ENCODE results near the gene ASH1L. TPM values are rescaled to one million over a fixed set of nuclear protein-coding genes. Genes with fewer than 3 reads are reported as not detected.

Gene ASH1L, protein sequence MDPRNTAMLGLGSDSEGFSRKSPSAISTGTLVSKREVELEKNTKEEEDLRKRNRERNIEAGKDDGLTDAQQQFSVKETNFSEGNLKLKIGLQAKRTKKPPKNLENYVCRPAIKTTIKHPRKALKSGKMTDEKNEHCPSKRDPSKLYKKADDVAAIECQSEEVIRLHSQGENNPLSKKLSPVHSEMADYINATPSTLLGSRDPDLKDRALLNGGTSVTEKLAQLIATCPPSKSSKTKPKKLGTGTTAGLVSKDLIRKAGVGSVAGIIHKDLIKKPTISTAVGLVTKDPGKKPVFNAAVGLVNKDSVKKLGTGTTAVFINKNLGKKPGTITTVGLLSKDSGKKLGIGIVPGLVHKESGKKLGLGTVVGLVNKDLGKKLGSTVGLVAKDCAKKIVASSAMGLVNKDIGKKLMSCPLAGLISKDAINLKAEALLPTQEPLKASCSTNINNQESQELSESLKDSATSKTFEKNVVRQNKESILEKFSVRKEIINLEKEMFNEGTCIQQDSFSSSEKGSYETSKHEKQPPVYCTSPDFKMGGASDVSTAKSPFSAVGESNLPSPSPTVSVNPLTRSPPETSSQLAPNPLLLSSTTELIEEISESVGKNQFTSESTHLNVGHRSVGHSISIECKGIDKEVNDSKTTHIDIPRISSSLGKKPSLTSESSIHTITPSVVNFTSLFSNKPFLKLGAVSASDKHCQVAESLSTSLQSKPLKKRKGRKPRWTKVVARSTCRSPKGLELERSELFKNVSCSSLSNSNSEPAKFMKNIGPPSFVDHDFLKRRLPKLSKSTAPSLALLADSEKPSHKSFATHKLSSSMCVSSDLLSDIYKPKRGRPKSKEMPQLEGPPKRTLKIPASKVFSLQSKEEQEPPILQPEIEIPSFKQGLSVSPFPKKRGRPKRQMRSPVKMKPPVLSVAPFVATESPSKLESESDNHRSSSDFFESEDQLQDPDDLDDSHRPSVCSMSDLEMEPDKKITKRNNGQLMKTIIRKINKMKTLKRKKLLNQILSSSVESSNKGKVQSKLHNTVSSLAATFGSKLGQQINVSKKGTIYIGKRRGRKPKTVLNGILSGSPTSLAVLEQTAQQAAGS (N-terminal part only)
- 8.3 and 11.8 TPM in 2 replicates for total RNA-seq

GRCh38 chr1:155562581-155563376, at the start of gene ASH1L:
Gene ASH1L, minus strand, starts transcription at chr1:155562803. Its CDS starts 41,284 bp downstream, at chr1:155521519.

GRCh38 chr1:155609515-155610256, 47.1 kb upstream of the ASH1L start, which contains the start of gene MSTO1:
Gene MSTO1, plus strand, starts transcription at chr1:155610218. Its CDS starts 31 bp downstream, at chr1:155610249.

DNA sequence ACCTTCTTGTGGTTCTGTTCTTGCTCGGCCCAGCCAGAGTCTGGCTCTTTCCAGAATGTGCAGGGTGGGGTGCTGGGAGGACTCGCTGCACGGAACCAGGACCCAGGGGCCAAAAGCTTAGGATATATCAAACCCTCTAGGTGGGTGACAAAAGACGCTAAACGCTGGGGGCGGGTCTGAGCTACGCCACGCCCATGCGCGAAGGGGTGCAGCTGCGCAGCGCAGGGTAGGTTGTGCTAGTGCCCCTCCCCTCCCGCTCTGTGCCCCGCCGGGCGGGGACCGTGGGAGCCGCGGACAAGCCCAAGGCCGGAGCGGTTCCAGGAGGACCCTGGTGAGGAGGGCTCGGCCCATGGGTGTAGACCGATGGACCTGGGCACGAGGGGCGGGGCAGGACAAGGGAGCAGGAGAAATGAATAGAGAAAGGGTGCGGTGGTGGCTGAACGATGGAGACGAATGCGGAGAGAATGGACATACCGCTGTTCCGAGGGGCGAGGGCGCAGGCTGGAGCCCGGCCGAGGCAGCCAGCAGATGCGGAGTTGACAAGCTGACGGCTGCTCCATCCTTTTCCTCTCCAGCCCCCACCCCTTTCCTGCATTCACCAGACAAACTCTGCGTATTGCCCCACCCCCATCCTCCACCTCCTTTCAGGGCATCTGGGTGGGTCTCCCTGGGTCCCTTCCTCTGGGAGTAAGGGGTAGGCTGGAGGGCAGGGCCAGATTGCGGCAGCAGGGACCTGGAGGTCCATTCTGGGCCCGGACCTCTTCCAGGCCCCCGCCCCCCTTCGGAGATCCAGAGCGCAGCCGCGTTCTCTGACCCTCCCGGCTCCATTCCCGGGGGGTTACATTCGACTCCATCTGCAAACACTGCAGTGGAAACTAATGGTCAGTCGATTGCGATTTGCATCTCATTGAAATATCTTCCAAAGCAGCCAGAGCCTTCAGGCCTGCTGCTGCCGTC, 241.7 kb downstream of the ASH1L start, which contains the start of gene RUSC1:
Gene RUSC1 (plus strand): TSS at position 234 of the 957 bp plus-strand sequence. CDS start 880 bp downstream, outside the sequence.

GRCh38 chr1:155308493-155309422, 253.8 kb downstream of the ASH1L start, which contains the start of gene FDPS:
Gene FDPS, plus strand, starts transcription at chr1:155308866. Its CDS starts 924 bp downstream, at chr1:155309790.

DNA sequence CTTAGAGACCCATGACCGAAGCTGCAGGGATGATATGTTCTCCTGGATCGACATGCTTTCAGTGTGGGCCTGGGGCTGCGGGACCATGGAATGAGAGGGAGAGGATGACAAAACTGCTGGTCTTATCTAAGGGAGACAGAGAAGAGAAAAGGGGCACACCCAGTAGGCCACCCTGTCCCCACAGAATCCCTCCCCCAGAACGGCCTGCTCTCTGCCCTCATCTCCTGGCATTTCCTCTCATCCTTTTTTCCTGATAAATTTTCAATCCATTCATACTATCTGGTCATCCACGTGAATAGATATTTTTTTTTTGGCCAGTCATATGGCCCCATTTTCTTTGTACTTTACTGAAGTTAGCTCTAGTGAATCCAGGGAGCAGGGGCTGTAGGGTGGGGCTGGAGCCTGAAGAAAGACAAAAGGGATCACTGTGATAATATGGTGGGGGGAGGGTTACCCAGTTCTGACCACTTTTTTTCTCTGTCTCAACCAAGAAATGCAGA, 261.2 kb downstream of the ASH1L start, which contains the start of gene PKLR:
Gene PKLR (minus strand): TSS at position 97 of the 500 bp plus-strand sequence. CDS start 43 bp downstream, at position 54.

Other genes starting within 250 kb of the ASH1L start
- gene RUSC1, start 241.9 kb downstream of the ASH1L start, total RNA-seq = 35.8 and 47.1 TPM in 2 replicates
- gene MSTO1, start 47.4 kb upstream of the ASH1L start, total RNA-seq = 10.9 and 15.8 TPM in 2 replicates
- 22.3 and 40.9 TPM in 2 replicates for gene YY1AP1, start 126.0 kb upstream of the ASH1L start, total RNA-seq
- 143 and 167 TPM in 2 replicates for gene DAP3, start 126.3 kb upstream of the ASH1L start, total RNA-seq

Measured in hair follicular keratinocyte (primary cell).